Liver (tissue), 9 donors: ENCODE data around the gene CPZ. TPM values are rescaled to one million over a fixed set of nuclear protein-coding genes. Genes with fewer than 3 reads are reported as not detected.

ENCODE experiments used
- DNase-seq: peaks from one replicate; pipeline ENCODE4 v3.0.0-alpha.2; 2017; ENCODE audit warnings: low spot score
- H3K27ac ChIP-seq, 2 donors: one replicate each; pipeline ENCODE4 v1.7.0; 2013; ENCODE audit warnings: inconsistent platforms in 2 of 2, low read length in 2 of 2, control low read depth in 1 of 2, low read depth in 1 of 2, mild to moderate bottlenecking in 1 of 2
- H3K27me3 ChIP-seq, 4 donors: one replicate each; pipeline versions ENCODE4 v1.6.1 to v1.7.0; 2013; ENCODE audit warnings: low read length in 3 of 4, inconsistent platforms in 1 of 4, mild to moderate bottlenecking in 1 of 4, moderate library complexity in 1 of 4; ENCODE audit not compliant: control insufficient read depth in 4 of 4, insufficient read depth in 4 of 4
- H3K36me3 ChIP-seq, 4 donors: one replicate each; pipeline versions ENCODE4 v1.6.1 to v1.7.0; 2013; ENCODE audit warnings: low read length in 3 of 4, mild to moderate bottlenecking in 3 of 4, low read depth in 1 of 4, moderate library complexity in 1 of 4; ENCODE audit not compliant: control insufficient read depth in 4 of 4, insufficient read depth in 3 of 4
- H3K4me1 ChIP-seq, 4 donors: one replicate each; pipeline versions ENCODE4 v1.6.1 to v1.7.0; 2013; ENCODE audit warnings: low read length in 3 of 4, mild to moderate bottlenecking in 3 of 4, moderate library complexity in 1 of 4; ENCODE audit not compliant: control insufficient read depth in 4 of 4, insufficient read depth in 4 of 4
- H3K4me3 ChIP-seq, 3 donors: one replicate each; pipeline versions ENCODE4 v1.6.1 to v1.7.0; 2013; ENCODE audit warnings: low read length in 3 of 3, control low read depth in 1 of 3, low read depth in 1 of 3, mild to moderate bottlenecking in 1 of 3
- H3K9ac ChIP-seq, 2 donors: one replicate each; pipeline ENCODE4 v1.7.0; 2013; ENCODE audit warnings: low read length in 2 of 2, mild to moderate bottlenecking in 2 of 2, moderate library complexity in 2 of 2, control low read depth in 1 of 2, low read depth in 1 of 2
- H3K9me3 ChIP-seq, 4 donors: one replicate each; pipeline versions ENCODE4 v1.6.1 to v1.7.0; 2013; ENCODE audit warnings: low read length in 3 of 4; ENCODE audit not compliant: control insufficient read depth in 4 of 4
- EGR1 ChIP-seq, 2 donors: IDR thresholded peaks; 2 replicates each; pipeline ENCODE4 v1.6.1; 2016 to 2018; ENCODE audit warnings: antibody characterized with exemption in 2 of 2, low read depth in 2 of 2
- FOXA2 ChIP-seq: IDR thresholded peaks from 2 replicates; pipeline ENCODE4 v1.6.1; 2016; ENCODE audit warnings: antibody characterized with exemption
- GABPA ChIP-seq, 2 donors: IDR thresholded peaks in 1 of 2; conservative IDR thresholded peaks in 1 of 2; 2 replicates each; pipeline ENCODE4 v1.6.1; 2016; ENCODE audit warnings: antibody characterized with exemption in 2 of 2, mild to moderate bottlenecking in 1 of 2, moderate library complexity in 1 of 2
- HNF4G ChIP-seq: IDR thresholded peaks from 2 replicates; pipeline ENCODE4 v1.6.1; 2016; ENCODE audit warnings: antibody characterized with exemption
- JUND ChIP-seq, 2 donors: IDR thresholded peaks; 2 replicates each; pipeline ENCODE4 v1.6.1; 2016; ENCODE audit warnings: antibody characterized with exemption in 2 of 2
- NR2F2 ChIP-seq: IDR thresholded peaks from 2 replicates; pipeline ENCODE4 v1.6.1; 2016; ENCODE audit warnings: antibody characterized with exemption
- RAD21 ChIP-seq, 2 donors: IDR thresholded peaks; 2 replicates each; pipeline ENCODE4 v1.6.1; 2016; ENCODE audit warnings: antibody characterized with exemption in 2 of 2, mild to moderate bottlenecking in 2 of 2
- RXRA ChIP-seq, 2 donors: IDR thresholded peaks; 2 replicates each; pipeline ENCODE4 v1.6.1; 2017 to 2018; ENCODE audit warnings: antibody characterized with exemption in 2 of 2, mild to moderate bottlenecking in 1 of 2
- SP1 ChIP-seq: IDR thresholded peaks from 2 replicates; pipeline ENCODE4 v1.6.1; 2018; ENCODE audit warnings: antibody characterized with exemption, mild to moderate bottlenecking
- TAF1 ChIP-seq: conservative IDR thresholded peaks from 2 replicates; pipeline ENCODE4 v1.6.1; 2016; ENCODE audit warnings: antibody characterized with exemption, mild to moderate bottlenecking
- YY1 ChIP-seq: IDR thresholded peaks from 2 replicates; pipeline ENCODE4 v1.6.1; 2016; ENCODE audit warnings: antibody characterized with exemption, mild to moderate bottlenecking
- WGBS: extraction: QIAGEN DNeasy Blood & Tissue Kit; methylation state at CpG from one replicate; pipeline ENCODE4 v1.1.7; 2013; 5-methylcytosine and 5-hydroxymethylcytosine counted together
- polyA plus RNA-seq, 2 donors: library from polyadenylated mRNA; stranded (reverse) in 1 of 2; unstranded in 1 of 2; fragments of 200-250 nt in 1 of 2; fragments of >200 nt in 1 of 2; fragmentation: Nextera tagmentation in 1 of 2; extraction: Ambion mirVana in 1 of 2; gene quantifications; one replicate each; pipeline versions ENCODE4 v1.2.1 to v1.2.3, GENCODE V29; 2013 to 2015
- total RNA-seq, 2 donors: library from RNA; depleted of rRNA; stranded (reverse); fragments of >200 nt; gene quantifications; one replicate each; pipeline ENCODE4 v1.2.3, GENCODE V29; 2014
- TF ChIP-seq, protein P1 (sequence below): IDR thresholded peaks from 2 replicates; pipeline ENCODE4 v1.6.1; 2016; ENCODE audit warnings: antibody characterized with exemption
- TF ChIP-seq, protein P2 (sequence below): IDR thresholded peaks from 2 replicates; pipeline ENCODE4 v1.6.1; 2016; ENCODE audit warnings: antibody characterized with exemption, mild to moderate bottlenecking
- TF ChIP-seq, protein P3 (sequence below): IDR thresholded peaks from 2 replicates; pipeline ENCODE4 v1.6.1; 2016; ENCODE audit warnings: antibody characterized with exemption
- TF ChIP-seq, protein P4 (sequence below): IDR thresholded peaks from 2 replicates; pipeline ENCODE4 v1.6.1; 2016; ENCODE audit warnings: antibody characterized with exemption
- donor health status: healthy.
- donor health status: healthy.
- donor health status: healthy.
- donor health status: healthy.
- donor health status: healthy.

CPZ gene
- total and polyA plus RNA-seq, 4 donors: 0.51 to 1.8 (median 1.4) TPM

DNA sequence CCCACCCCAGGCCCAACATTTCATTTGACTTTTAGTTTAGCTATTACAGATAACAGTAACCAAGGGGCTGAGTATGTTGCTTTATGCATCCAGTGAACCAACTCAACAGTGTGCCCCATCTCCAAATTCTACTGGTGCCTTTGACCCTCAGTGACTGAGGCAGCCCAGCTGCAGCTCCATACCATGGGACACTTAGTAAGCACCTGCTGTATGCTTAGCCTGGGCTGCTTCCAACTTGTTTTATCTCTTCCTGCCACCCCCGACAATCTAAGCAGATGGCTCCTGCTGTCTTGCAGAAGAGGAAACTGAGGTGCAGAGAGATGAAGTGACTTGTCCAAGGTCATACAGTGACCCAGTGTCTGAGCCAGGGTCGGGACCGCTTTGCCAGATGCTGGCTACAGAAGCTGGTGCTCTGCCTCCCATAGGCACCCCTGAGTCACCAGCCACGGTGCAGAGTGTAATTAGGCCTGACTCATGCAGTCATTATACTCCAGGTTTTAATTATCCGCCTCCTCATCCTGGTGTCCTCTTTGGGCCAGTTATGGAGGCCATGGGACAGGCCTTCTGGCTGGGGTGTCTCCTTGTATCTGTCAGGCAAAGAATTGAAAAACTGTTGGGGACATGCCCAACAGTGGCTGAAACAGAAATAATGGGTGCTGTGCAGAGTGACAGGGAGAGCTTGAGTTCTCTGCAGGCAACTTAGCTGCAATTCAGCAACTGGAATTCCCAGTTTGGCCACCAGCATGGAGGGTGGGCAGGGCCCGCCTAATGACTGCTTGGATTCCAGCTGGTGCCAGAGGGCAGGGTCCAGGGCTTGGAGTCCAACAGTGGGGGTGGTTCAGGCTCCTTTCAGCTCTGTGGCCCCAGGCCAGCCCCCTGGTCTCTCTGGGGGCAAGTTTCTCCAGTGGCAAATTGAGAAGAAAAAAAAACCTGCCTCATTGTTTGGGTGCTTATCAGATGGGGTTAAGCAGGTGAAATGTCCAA, 20.6 kb upstream of the CPZ start:
- no peak overlapping the region for H3K27ac ChIP-seq
- H3K4me3 ChIP-seq: no peak overlapping the region
- no peak overlapping the region for H3K9ac ChIP-seq
- no peak for DNase-seq
- H3K36me3 ChIP-seq: no peaks in the 10 kb centered on the region
- H3K27me3 ChIP-seq: no peaks in the 10 kb centered on the region
- no peaks in the 10 kb centered on the region for H3K4me1 ChIP-seq
- TF ChIP-seq, protein P1, sequence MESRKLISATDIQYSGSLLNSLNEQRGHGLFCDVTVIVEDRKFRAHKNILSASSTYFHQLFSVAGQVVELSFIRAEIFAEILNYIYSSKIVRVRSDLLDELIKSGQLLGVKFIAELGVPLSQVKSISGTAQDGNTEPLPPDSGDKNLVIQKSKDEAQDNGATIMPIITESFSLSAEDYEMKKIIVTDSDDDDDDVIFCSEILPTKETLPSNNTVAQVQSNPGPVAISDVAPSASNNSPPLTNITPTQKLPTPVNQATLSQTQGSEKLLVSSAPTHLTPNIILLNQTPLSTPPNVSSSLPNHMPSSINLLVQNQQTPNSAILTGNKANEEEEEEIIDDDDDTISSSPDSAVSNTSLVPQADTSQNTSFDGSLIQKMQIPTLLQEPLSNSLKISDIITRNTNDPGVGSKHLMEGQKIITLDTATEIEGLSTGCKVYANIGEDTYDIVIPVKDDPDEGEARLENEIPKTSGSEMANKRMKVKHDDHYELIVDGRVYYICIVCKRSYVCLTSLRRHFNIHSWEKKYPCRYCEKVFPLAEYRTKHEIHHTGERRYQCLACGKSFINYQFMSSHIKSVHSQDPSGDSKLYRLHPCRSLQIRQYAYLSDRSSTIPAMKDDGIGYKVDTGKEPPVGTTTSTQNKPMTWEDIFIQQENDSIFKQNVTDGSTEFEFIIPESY: no peak
- TF ChIP-seq JUND (IDR thresholded peaks at IDR 0.05) (no peak), EGR1 (IDR thresholded peaks at IDR 0.05; ENCODE audit: low read depth in 2 of 2) (no peak), NR2F2 (no peak), SP1 (no peak), HNF4G (no peak), FOXA2 (no peak), GABPA (IDR thresholded peaks at IDR 0.05 in 1 of 2, conservative IDR thresholded peaks at IDR 0.05 in 1 of 2) (no peak)
- TF ChIP-seq, protein P2, sequence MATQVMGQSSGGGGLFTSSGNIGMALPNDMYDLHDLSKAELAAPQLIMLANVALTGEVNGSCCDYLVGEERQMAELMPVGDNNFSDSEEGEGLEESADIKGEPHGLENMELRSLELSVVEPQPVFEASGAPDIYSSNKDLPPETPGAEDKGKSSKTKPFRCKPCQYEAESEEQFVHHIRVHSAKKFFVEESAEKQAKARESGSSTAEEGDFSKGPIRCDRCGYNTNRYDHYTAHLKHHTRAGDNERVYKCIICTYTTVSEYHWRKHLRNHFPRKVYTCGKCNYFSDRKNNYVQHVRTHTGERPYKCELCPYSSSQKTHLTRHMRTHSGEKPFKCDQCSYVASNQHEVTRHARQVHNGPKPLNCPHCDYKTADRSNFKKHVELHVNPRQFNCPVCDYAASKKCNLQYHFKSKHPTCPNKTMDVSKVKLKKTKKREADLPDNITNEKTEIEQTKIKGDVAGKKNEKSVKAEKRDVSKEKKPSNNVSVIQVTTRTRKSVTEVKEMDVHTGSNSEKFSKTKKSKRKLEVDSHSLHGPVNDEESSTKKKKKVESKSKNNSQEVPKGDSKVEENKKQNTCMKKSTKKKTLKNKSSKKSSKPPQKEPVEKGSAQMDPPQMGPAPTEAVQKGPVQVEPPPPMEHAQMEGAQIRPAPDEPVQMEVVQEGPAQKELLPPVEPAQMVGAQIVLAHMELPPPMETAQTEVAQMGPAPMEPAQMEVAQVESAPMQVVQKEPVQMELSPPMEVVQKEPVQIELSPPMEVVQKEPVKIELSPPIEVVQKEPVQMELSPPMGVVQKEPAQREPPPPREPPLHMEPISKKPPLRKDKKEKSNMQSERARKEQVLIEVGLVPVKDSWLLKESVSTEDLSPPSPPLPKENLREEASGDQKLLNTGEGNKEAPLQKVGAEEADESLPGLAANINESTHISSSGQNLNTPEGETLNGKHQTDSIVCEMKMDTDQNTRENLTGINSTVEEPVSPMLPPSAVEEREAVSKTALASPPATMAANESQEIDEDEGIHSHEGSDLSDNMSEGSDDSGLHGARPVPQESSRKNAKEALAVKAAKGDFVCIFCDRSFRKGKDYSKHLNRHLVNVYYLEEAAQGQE: no peak
- TF ChIP-seq, protein P3, sequence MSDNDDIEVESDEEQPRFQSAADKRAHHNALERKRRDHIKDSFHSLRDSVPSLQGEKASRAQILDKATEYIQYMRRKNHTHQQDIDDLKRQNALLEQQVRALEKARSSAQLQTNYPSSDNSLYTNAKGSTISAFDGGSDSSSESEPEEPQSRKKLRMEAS: no peak
- TF ChIP-seq, protein P4, sequence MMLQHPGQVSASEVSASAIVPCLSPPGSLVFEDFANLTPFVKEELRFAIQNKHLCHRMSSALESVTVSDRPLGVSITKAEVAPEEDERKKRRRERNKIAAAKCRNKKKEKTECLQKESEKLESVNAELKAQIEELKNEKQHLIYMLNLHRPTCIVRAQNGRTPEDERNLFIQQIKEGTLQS: no peak
- 80% methylated on average over 6 of the region's 6 CpGs for WGBS
- no peaks in the 10 kb centered on the region for H3K9me3 ChIP-seq

DNA sequence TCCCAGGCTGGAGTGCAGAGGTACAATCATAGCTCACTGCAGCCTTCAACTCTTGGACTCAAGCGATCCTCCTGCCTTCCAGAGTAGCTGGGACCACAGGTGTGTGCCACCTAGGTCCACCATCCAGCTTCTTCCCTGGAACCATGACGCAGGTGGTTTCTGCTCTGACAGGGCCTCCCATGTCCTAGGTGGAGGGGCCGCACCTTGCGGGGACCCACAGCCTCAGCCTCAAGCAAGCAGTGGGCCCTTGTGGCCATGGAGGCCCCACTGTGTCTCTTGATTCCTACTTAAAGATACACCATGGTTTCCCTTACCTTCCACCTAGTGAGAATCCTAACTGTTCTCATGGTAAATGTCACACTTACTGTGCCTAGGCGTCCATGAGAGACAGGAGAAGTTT, 19.3 kb upstream of the CPZ start:
- TF ChIP-seq RAD21 (IDR thresholded peaks at IDR 0.05) (no peak), FOXA2 (no peak), JUND (IDR thresholded peaks at IDR 0.05) (no peak), RXRA (IDR thresholded peaks at IDR 0.05) (no peak), TAF1 (no peak), YY1 (no peak)
- TF ChIP-seq, protein P1: no peak
- TF ChIP-seq, protein P4: no peak
- TF ChIP-seq, protein P2: no peak
- H3K4me1 ChIP-seq: no peaks in the 10 kb centered on the region
- no peaks in the 10 kb centered on the region for H3K36me3 ChIP-seq
- DNase-seq: no peak
- H3K9me3 ChIP-seq: no peaks in the 10 kb centered on the region
- no peaks in the 10 kb centered on the region for H3K27me3 ChIP-seq
- no peak overlapping the region for H3K4me3 ChIP-seq
- WGBS: 82% methylated on average over 5 of the region's 5 CpGs
- no peak overlapping the region for H3K9ac ChIP-seq
- no peak overlapping the region for H3K27ac ChIP-seq
